Peyer's patch (tissue), 4 donors: ENCODE results near the gene PTGR3. TPM values are rescaled to one million over a fixed set of nuclear protein-coding genes. Genes with fewer than 3 reads are reported as not detected.
A peak's percentile ranks its signal among the peaks of the same experiment; 100 is the strongest.

Source experiments
- DNase-seq, 3 donors: peaks; one replicate each; pipeline ENCODE4 v3.0.0-alpha.2; 2017 to 2019
- H3K27ac ChIP-seq, 4 donors: fragments of 200-600 bp; sonication (generic); one replicate each; pipeline ENCODE4 v1.5.1; 2016 to 2019
- H3K27me3 ChIP-seq, 2 donors: fragments of 200-600 bp; sonication (generic); one replicate each; pipeline ENCODE4 v1.5.1; 2019
- H3K36me3 ChIP-seq, 3 donors: fragments of 200-600 bp; sonication (generic); one replicate each; pipeline ENCODE4 v1.5.1; 2016 to 2019
- H3K4me1 ChIP-seq, 4 donors: fragments of 200-600 bp; sonication (generic); one replicate each; pipeline ENCODE4 v1.5.1; 2016 to 2019
- H3K4me3 ChIP-seq, 4 donors: fragments of 200-600 bp; sonication (generic); 1 replicate in 3 of 4; 2 replicates in 1 of 4; pipeline ENCODE4 v1.5.1; 2016 to 2019; ENCODE audit warnings: mild to moderate bottlenecking in 1 of 4
- H3K9me3 ChIP-seq, 4 donors: fragments of 200-600 bp; sonication (generic); one replicate each; pipeline ENCODE4 v1.5.1; 2016 to 2019; ENCODE audit warnings: mild to moderate bottlenecking in 1 of 4
- CTCF ChIP-seq, 6 experiments: fragments of 450-650 bp in 4 of 6; fragments of 200-600 bp in 2 of 6; sonication (generic) in 1 of 6; IDR thresholded peaks; one replicate each; pipeline ENCODE4 v1.5.1; 2017 to 2019; ENCODE audit warnings: antibody characterized with exemption in 6 of 6, mild to moderate bottlenecking in 3 of 6, moderate library complexity in 1 of 6
- POLR2A ChIP-seq, 2 donors: fragments of 450-650 bp; IDR thresholded peaks; one replicate each; pipeline ENCODE4 v1.5.1; 2017; ENCODE audit warnings: antibody characterized with exemption in 2 of 2, mild to moderate bottlenecking in 2 of 2, moderate library complexity in 2 of 2
- total RNA-seq, 4 donors: library from RNA; depleted of rRNA; stranded (reverse); fragments of >200 nt; gene quantifications; one replicate each; pipeline ENCODE4 v1.1.0, GENCODE V29; 2016

Gene PTGR3
- total RNA-seq, 4 donors from 2014 or later: 19.6 to 24.1 (median 20.8) TPM

- TF ChIP-seq CTCF (IDR thresholded peaks at IDR 0.05) (no peak), POLR2A (IDR thresholded peaks at IDR 0.05) (no peak)
- no peak overlapping the region for H3K27ac ChIP-seq
- H3K36me3 ChIP-seq: no peaks in the 10 kb centered on the region
- DNase-seq: no peak
- H3K27me3 ChIP-seq: no peaks in the 10 kb centered on the region
- H3K4me3 ChIP-seq: no peak overlapping the region
- H3K9me3 ChIP-seq: no peaks in the 10 kb centered on the region
- H3K4me1 ChIP-seq: no peaks in the 10 kb centered on the region
These were observed 46.0 kb downstream of the PTGR3 start for GRCh38 chr18:75162978-75163377.

- H3K27ac ChIP-seq: no peak overlapping the region
- no peak for DNase-seq
- no peaks in the 10 kb centered on the region for H3K27me3 ChIP-seq
- no peak overlapping the region for H3K4me3 ChIP-seq
- TF ChIP-seq CTCF (IDR thresholded peaks at IDR 0.05) (no peak), POLR2A (IDR thresholded peaks at IDR 0.05) (no peak)
- H3K36me3 ChIP-seq: no peaks in the 10 kb centered on the region
- H3K4me1 ChIP-seq: no peaks in the 10 kb centered on the region
- no peaks in the 10 kb centered on the region for H3K9me3 ChIP-seq
These were observed 46.5 kb downstream of the PTGR3 start for GRCh38 chr18:75162467-75162866.

GRCh38 chr18:75161256-75162028 is 47.5 kb downstream of the PTGR3 start:
- no peaks in the 10 kb centered on the region for H3K4me1 ChIP-seq
- TF ChIP-seq CTCF (IDR thresholded peaks at IDR 0.05) (peak in 3 of 6 experiments; percentile 31 to 37 (median 36)), POLR2A (IDR thresholded peaks at IDR 0.05) (no peak)
- peak in 2 of 3 donors; percentile 30 to 79 for DNase-seq
- peak overlapping the region in 1 of 4 donors; percentile 12 for H3K27ac ChIP-seq
- no peaks in the 10 kb centered on the region for H3K27me3 ChIP-seq
- H3K36me3 ChIP-seq: no peaks in the 10 kb centered on the region
- no peaks in the 10 kb centered on the region for H3K9me3 ChIP-seq
- H3K4me3 ChIP-seq: peak overlapping the region; percentile 34 to 59 (median 48)

- H3K36me3 ChIP-seq: no peaks in the 10 kb centered on the region
- TF ChIP-seq POLR2A (IDR thresholded peaks at IDR 0.05) (no peak), CTCF (IDR thresholded peaks at IDR 0.05) (no peak)
- no peaks in the 10 kb centered on the region for H3K27me3 ChIP-seq
- H3K4me1 ChIP-seq: no peaks in the 10 kb centered on the region
- no peak for DNase-seq
- no peaks in the 10 kb centered on the region for H3K9me3 ChIP-seq
- H3K4me3 ChIP-seq: no peak overlapping the region
- H3K27ac ChIP-seq: no peak overlapping the region
These were observed 48.6 kb downstream of the PTGR3 start for GRCh38 chr18:75160364-75160763.

- Histone ChIP-seq H3K36me3 (no peaks in the 10 kb centered on the region), H3K4me3 (no peak overlapping the region), H3K27ac (no peak overlapping the region), H3K4me1 (no peaks in the 10 kb centered on the region), H3K9me3 (no peaks in the 10 kb centered on the region), H3K27me3 (no peaks in the 10 kb centered on the region)
- DNase-seq: no peak
- TF ChIP-seq POLR2A (IDR thresholded peaks at IDR 0.05) (no peak), CTCF (IDR thresholded peaks at IDR 0.05) (no peak)
These were observed 49.1 kb downstream of the PTGR3 start for GRCh38 chr18:75159646-75160356.
